NCI-H82 treated with DMSO at 0.1 percent for 48 hours (cell line): ENCODE data around the gene KCNK4.
"Not testable (repeated sequence)": the region's sequence is repeated elsewhere in the genome, so short reads cannot be mapped to it uniquely, and the experiment has no call there.

Source experiments
- DNase-seq: peaks from one replicate; lab custom pipeline; 2025; ENCODE audit not compliant: unreplicated experiment; lab: John Stamatoyannopoulos, UW

Gene KCNK4

DNA sequence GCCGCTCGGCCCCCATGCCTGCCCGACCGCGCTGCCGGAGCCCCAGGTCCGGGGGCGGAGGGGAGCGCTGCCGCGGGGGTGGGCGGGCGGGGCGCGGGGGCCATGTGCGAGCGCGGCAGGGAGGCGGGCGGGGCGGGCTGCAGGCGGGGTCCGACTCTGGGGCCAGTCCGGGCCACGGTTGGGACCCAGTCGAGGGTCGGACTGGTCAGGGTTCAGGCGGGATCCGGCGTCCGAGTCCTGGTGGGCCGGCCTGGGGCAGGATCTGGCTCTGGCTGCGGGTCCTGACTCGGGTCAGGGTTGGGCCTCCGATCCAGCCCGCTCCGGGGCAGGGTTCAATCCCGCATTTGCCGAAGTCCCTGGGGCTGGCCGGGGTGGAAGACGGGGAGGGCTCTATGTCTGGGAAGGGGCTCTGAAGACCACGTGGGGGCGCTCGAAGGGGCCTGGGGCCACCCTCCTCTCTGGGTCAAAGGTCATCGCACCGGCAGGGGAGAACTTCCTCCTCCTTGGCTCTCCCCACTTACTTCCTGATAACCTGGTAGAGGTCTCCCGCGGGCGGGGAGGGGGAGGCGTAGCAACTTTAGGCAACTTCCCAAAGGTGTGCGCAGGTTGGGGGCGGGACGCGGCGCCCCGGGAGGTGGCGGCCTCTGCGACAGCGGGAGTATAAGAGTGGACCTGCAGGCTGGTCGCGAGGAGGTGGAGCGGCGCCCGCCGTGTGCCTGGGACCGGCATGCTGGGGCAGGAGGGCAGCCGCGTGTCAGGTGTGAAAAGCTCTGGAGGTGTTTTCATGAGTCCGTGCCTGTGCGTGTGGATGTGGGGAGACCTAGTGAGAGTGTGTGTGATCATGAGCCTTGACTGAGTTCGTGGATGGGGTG is 14.8 kb downstream of the KCNK4 start:
- peak; percentile 39 for DNase-seq

DNA sequence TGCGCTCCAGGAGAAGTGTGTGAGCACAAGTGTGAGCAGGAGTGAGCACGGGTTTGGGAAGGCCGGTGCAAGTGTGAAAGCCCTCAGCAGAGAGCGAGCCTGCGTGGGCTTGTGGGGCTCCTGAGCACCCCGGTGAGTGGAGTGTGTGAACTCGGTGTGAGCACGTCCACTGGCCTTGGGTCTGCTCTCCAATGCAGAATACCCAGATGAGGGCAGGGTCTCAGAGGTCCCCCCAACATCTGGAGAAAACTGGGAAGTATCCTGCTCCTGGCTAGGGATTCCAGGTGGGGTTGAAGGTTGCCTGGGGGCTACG is 15.4 kb downstream of the KCNK4 start:
- no peak for DNase-seq

DNA sequence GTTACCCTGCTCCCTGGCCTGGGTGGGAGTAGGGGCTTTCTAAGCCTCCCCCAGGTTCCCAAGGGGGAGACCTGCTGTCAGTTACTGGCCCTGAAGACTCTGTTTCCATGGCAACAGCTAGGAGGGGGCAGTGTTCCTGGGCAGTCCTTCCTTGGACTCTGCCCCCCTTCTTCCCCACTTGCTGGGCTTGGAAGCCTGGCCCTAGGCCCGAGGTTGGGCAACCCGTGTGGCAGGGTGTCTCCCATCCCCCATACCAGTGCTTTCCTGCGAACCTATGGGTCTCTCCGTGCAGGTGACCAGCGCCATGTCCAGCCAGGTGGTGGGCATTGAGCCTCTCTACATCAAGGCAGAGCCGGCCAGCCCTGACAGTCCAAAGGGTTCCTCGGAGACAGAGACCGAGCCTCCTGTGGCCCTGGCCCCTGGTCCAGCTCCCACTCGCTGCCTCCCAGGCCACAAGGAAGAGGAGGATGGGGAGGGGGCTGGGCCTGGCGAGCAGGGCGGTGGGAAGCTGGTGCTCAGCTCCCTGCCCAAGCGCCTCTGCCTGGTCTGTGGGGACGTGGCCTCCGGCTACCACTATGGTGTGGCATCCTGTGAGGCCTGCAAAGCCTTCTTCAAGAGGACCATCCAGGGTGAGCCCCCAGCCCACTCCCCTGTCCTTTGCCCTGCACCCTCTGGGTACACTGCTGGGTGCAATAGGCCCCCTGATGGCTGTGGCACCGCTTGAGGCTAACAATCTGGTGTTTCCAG is 15.9 kb downstream of the KCNK4 start:
- no peak for DNase-seq

DNA sequence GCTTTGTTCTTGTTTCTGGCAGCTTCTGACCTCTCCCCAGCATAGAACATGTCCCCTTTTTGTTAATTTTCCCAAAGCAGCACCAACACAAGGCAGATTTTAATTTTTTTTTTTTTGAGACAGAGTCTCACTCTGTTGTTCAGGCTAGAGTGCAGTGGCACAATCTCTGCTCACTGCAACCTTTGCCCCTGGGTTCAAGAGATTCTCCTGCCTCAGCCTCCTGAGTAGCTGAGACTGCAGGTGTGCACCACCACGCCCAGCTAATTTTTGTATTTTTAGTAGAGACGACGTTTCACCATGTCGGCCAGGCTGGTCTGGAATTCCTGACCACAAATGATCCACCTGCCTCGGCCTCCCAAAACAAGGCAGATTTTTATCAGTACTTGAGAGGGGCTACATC is 16.7 kb downstream of the KCNK4 start:
- DNase-seq: not testable (repeated sequence)

DNA sequence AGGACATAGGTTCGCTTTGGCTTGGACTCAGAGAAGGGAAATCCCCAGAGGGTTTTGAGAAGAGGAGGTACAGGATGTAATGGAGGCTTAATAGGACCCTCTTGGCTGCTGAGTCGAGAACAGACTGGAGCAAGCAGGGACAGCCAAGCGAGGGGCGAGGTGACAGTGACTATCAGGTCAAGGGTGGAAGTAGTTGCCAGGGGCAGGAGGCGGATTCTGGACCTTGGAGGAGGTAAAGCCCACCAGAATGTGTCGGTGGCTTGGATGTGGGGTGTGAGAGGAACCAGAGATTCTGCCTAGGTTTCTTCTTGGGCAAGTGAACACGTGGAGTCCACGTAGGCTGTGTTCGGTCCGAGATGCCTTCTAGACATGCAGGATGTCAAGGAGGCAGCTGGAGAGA is 21.8 kb downstream of the KCNK4 start:
- DNase-seq: no peak

DNA sequence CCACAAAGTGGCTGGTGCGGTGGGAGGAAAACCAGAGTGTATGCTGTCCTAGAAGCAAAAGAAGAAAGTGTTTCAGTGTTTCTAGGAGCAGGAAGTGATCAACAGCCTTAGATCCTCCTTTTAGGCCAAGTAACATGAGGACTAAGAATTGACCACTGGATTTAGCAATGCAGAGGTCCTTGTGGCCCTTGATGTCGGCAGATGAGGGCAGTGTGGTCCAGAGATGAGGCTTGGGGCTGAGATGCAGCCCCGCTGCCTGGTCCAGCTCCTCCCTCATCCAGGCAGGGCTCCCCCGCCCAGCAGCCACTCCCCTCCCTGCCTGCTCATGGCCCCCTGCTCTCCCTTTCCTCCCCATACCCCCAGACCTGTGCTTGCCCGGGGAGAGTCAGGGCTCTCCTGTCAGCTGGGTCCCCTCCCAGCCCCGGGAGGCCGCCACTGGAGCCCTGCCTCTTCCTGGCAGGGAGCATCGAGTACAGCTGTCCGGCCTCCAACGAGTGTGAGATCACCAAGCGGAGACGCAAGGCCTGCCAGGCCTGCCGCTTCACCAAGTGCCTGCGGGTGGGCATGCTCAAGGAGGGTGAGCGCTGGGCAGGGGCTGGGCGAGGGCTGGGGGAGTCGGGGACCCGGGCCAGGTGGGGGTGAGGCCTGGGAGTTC is 22.5 kb downstream of the KCNK4 start:
- DNase-seq: no peak

DNA sequence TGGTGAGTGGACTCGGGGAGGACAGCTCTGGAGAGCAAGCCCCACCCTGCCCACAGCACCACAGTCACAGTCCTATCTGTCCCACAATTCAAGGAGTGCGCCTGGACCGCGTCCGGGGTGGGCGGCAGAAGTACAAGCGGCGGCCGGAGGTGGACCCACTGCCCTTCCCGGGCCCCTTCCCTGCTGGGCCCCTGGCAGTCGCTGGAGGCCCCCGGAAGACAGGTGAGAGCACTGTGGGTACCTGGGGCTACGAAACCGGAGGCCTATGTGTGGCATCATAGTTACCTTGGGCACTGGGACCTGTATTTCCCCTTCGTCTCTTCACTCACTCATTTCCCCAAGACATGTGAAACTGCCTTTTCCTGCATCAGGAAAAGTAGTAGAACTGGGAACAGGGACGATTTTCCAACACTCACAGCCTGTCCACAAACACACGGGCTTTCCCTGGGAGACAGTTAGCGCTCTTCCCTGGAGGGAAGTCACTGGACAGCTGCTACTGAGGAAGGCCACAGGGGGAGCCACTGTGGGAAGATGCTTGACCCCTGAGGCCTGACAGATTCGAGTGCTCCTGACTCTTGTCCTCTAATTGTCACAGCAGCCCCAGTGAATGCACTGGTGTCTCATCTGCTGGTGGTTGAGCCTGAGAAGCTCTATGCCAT is 23.2 kb downstream of the KCNK4 start:
- DNase-seq: no peak

DNA sequence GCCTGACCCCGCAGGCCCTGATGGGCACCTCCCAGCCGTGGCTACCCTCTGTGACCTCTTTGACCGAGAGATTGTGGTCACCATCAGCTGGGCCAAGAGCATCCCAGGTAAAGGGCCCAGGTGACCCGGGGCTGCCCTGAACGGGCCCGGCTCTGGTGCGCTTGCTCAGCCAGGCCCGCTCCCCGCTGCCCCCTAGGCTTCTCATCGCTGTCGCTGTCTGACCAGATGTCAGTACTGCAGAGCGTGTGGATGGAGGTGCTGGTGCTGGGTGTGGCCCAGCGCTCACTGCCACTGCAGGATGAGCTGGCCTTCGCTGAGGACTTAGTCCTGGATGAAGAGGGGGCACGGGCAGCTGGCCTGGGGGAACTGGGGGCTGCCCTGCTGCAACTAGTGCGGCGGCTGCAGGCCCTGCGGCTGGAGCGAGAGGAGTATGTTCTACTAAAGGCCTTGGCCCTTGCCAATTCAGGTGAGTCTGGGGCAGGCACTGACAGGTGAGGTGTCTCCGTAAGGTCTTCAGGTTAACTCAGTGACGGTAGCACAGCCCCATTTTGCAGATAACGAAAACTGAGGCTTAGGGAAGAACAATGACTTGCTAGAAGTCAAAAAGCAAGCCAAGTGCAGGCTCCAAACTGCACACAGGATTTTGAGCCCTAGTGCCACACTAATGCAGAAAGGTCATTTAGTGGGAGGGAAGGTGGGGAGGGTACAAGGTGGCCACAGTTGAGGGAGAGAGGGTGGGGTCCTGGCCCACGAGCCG is 23.9 kb downstream of the KCNK4 start:
- no peak for DNase-seq

DNA sequence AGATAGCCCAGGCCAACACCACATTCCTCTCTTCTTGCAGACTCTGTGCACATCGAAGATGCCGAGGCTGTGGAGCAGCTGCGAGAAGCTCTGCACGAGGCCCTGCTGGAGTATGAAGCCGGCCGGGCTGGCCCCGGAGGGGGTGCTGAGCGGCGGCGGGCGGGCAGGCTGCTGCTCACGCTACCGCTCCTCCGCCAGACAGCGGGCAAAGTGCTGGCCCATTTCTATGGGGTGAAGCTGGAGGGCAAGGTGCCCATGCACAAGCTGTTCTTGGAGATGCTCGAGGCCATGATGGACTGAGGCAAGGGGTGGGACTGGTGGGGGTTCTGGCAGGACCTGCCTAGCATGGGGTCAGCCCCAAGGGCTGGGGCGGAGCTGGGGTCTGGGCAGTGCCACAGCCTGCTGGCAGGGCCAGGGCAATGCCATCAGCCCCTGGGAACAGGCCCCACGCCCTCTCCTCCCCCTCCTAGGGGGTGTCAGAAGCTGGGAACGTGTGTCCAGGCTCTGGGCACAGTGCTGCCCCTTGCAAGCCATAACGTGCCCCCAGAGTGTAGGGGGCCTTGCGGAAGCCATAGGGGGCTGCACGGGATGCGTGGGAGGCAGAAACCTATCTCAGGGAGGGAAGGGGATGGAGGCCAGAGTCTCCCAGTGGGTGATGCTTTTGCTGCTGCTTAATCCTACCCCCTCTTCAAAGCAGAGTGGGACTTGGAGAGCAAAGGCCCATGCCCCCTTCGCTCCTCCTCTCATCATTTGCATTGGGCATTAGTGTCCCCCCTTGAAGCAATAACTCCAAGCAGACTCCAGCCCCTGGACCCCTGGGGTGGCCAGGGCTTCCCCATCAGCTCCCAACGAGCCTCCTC is 24.8 kb downstream of the KCNK4 start:
- DNase-seq: not testable (repeated sequence)

DNA sequence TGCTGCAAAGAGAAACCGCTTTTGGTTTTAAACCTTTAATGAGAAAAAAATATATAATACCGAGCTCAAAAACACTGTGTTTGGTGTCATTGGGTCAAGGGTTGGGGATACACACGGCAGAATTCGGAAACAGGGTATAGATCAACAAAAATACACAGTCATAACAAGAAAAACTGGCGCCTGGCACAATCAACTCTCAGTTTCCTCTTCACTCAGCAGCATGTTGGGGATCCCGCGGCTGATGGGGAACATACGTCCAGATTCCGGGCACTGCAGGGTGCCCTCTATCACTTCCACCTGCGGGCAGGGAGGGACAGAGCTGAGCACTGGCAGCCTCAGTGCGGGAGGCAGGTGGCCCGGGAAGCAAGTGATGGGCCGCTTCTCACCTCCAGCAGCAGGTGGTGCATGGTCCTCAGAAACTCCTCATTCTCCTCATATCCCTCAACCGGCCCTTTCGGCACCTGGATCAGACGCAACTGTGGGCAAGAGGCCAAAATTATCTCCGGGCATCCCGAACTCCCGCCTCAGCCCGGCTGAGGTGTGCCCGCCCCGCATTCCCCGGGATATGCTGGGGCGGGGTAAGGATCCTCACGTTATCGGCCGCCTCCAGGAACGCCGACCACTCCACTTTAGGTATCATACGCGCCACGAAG is 25.7 kb downstream of the KCNK4 start:
- DNase-seq: no peak

DNA sequence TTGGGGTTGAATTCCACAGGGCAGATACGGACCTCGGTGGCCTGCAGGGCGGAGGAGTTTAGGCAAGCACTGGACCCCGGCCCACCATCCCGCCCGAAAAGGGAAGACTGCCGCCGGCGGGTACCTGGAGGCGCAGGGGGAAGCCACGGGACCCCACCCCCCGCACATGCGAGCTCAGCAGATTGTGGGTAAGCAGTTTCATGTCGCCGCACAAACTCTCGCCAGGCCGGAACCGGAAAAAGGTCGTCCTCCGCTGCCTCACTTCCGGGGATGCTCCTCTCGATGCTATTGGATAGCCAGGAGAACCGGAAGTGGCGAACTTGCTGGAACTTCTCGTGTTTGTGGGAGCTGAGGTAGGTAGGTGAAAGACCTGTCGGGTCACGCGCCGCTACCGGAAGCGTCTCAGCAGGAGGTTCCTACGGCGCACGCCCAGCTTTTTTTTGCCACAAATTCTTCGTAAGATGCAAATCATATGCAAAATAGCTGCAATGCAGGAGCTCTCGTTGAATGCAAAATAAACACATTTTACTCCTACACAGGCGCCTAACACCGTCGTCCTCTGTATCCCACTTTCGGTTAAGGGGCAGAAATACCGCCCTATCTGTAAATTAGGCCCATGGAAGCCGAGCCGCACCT is 26.3 kb downstream of the KCNK4 start, which contains the start of gene TRMT112:
TSS of gene TRMT112 (minus strand) at position 235 of the 636 bp plus-strand sequence. CDS start at position 202, 33 bp downstream.
- peak; percentile 86 for DNase-seq

DNA sequence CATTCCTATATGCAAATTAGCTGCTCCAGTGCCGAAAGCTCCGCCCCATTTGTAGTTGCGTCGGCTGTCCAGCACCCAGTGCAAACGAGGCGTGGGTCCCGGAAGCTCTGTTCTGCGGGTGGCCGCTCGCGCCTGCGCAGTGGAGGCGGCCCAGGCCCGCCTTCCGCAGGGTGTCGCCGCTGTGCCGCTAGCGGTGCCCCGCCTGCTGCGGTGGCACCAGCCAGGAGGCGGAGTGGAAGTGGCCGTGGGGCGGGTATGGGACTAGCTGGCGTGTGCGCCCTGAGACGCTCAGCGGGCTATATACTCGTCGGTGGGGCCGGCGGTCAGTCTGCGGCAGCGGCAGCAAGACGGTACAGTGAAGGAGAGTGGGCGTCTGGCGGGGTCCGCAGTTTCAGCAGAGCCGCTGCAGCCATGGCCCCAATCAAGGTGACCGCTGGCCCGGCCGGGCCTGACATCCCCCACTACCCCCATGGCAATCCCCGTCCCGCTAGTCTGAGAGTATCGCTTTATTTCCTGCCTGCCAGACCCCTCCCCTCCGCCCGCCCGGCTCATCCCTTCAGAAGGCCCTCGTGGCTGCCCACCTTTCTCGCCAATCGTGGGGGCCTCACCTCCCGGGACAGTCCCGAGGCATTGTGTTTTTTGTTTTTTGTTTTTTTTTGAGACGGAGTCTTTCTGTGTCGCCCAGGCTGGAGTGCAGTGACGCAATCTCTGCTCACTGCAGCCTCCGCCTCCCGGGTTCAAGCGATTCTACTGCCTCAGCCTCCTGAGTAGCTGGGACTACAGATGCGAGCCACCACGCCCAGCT is 27.1 kb downstream of the KCNK4 start, which contains the start of gene PRDX5:
TSS of gene PRDX5 (plus strand) at position 161 of the 805 bp plus-strand sequence. CDS start at position 256, 95 bp downstream.
- peak; percentile 74 for DNase-seq

DNA sequence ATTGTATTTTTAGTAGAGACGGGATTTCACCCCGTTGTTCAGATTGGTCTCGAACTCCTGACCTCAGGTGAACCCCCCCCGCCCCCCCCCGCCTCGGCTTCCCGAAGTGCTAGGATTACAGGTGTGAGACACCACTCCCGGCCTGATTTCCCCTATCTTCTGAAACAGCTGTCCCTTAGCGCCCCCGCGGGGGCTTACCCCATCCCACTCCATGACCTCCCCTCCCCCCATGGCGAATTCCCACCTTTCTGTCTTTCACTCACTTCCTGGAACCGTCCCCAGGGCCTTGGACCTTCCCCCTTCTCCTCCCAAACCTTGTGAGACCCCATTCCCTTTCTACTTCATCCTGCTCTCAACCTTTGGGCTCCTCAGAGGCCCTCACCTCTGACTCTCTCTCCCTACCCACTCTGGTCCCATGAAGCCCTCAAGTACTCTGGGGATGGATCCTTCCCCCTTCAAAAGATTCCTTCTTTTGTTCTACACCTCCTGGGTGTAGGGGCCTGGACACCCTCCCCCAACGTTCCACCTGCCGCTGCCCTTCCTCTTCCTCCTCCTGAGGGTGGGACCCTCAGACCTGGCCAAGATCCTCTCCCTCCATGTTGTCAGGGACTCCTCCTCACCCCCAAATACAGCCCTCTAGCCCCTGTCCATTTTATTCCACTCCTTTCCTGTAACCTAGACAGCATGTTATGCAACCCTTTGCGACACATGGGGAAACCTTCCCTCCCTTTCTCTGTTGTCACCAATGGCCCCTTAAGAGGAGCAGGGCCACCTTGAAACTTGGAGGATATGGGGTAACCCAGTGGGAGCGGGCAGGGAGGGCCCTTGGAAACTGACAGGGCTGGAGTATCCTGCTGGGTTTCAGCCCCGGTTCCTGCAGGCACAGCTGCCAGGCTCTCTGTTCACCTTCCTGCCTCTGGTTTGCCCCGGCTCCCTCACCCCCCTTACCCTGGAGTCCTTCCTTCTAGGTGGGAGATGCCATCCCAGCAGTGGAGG is 28.0 kb downstream of the KCNK4 start:
- no peak for DNase-seq

DNA sequence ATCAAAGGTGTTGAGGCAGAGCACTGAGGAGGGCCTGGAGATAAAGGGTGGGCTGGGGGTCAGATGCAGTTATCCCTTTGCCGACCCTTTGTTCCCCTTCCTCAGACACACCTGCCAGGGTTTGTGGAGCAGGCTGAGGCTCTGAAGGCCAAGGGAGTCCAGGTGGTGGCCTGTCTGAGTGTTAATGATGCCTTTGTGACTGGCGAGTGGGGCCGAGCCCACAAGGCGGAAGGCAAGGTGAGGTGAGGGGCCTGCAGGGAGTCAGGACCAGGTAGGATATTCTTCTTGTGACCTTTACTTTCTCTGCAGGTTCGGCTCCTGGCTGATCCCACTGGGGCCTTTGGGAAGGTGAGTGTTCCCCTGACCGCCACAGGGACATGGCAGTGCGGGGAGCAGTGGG is 29.5 kb downstream of the KCNK4 start:
- no peak for DNase-seq

DNA sequence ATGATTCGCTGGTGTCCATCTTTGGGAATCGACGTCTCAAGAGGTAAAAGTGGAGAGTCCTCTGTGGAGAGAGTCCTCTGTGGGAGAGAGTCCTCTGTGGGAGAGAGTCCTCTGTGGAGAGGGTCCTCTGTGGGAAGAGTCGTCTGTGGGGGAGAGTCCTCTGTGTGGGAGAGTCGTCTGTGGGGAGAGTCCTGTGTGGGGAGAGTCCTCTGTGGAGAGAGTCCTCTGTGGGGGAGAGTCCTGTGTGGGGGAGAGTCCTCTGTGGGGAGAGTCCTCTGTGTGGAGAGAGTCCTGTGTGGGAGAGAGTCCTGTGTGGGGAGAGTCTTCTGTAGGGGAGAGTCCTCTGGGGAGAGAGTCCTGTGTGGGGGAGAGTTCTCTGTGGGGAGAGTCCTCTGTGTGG is 29.9 kb downstream of the KCNK4 start:
- DNase-seq: no peak

DNA sequence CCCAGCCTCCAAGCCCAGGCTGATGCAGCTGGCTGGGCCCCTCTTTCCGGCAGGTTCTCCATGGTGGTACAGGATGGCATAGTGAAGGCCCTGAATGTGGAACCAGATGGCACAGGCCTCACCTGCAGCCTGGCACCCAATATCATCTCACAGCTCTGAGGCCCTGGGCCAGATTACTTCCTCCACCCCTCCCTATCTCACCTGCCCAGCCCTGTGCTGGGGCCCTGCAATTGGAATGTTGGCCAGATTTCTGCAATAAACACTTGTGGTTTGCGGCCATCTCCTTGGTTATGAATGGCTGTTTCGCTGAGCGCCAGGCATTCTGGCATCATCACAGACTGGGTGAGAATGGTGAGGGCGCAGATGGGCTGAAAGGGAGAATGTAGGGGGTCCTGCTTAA is 30.4 kb downstream of the KCNK4 start:
- DNase-seq: no peak

DNA sequence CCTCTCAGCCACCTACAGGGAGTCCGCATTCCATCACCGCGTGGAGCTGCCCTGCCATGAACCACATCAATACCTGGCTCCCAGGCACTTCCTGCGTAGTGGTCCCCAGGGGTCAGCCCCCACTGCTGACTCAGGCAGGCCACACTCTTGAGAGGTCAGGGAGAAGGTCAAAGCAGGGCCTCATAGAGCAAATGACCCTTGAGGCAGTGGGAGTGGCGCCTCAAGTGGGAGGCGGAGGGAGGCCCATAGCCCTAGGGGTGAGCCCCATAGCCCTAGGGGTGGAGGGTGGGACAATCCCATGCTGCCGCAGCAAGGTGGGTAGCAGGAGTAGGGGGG is 31.8 kb downstream of the KCNK4 start:
- no peak for DNase-seq
